Measurements from ENCODE around the gene AMACR. TPM values are rescaled to one million over a fixed set of nuclear protein-coding genes. Genes with fewer than 3 reads are reported as not detected.

AMACR gene
- total RNA-seq, 1 donor from 2014 or later: 29.3 TPM

DNA sequence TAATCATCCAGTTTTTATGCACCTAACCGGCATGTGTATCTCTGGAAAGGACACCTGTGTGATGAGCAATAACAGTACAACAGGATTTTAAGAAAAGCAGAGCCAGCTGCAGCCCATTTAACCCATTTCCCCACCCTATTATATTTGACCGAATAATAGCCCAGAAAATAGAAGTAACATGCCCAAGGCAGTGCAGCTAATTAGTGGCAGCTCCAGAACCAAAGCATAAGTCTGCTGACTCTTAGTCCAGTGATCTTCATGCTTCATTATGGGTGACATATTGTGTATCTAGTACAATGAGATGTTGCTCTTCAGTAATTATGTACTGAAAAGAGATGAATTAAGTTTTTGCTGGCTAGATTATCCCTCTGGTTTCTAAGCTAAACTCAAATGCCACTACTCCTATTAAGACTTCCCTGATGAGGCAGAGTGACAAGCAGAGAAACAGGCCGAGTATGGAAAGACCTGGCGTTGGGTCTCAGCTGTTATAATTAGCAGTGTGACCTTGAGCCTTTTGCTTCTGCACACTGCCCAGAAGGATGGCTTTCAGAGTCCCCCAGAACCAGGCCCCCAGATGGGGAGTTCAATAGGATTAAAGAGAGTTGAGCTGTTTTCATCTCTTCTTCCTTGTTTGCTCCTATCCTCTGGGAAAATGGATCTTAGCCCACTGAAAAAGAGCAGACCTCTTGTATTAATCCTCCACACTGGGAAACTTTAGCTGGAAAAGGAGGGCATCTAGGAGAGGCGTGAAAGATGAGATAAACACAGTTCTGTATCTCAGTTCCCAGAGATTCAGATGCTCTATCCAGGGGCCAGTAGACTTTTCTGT, 45.9 kb upstream of the AMACR start:
- H3K4me1 Mint-ChIP-seq (ENCODE audit: unreplicated experiment): peaks cover 29% of the 10 kb centered on the region
- H3K9me3 Mint-ChIP-seq (ENCODE audit: unreplicated experiment): no peaks in the 10 kb centered on the region
- no peak overlapping the region for H3K27ac Mint-ChIP-seq (ENCODE audit: unreplicated experiment)
- peaks cover 1% of the 10 kb centered on the region for H3K27me3 Mint-ChIP-seq (ENCODE audit: unreplicated experiment)
- peaks cover 9% of the 10 kb centered on the region for H3K36me3 Mint-ChIP-seq (ENCODE audit: low read depth, unreplicated experiment)
- TF ChIP-seq, protein P1, sequence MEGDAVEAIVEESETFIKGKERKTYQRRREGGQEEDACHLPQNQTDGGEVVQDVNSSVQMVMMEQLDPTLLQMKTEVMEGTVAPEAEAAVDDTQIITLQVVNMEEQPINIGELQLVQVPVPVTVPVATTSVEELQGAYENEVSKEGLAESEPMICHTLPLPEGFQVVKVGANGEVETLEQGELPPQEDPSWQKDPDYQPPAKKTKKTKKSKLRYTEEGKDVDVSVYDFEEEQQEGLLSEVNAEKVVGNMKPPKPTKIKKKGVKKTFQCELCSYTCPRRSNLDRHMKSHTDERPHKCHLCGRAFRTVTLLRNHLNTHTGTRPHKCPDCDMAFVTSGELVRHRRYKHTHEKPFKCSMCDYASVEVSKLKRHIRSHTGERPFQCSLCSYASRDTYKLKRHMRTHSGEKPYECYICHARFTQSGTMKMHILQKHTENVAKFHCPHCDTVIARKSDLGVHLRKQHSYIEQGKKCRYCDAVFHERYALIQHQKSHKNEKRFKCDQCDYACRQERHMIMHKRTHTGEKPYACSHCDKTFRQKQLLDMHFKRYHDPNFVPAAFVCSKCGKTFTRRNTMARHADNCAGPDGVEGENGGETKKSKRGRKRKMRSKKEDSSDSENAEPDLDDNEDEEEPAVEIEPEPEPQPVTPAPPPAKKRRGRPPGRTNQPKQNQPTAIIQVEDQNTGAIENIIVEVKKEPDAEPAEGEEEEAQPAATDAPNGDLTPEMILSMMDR (IDR thresholded peaks at IDR 0.05; ENCODE audit: unreplicated experiment): no peak
- H3K4me3 Mint-ChIP-seq (ENCODE audit: unreplicated experiment): no peak overlapping the region
- no peak for DNase-seq (ENCODE audit: low spot score)

DNA sequence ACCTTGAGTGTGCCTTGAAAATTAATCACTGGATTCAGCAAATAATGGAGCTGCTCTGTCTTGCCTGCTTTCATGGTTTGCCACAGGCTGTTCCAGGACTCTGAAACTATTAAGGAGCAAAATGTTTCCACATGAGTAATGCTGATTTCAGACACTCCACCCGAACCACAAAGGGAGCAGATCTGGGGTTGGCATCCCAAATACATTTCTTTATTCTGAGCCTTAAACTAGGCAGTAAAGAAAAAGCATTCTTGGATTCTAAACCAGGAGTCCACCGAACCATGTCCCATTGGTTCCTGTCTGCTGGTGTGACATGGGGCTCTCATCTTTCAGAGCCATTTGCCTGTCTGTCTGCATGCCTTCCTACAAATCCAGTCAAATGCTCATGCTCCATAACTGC, 45.3 kb upstream of the AMACR start:
- H3K9me3 Mint-ChIP-seq (ENCODE audit: unreplicated experiment): no peaks in the 10 kb centered on the region
- TF ChIP-seq, protein P1 (IDR thresholded peaks at IDR 0.05; ENCODE audit: unreplicated experiment): no peak
- H3K4me3 Mint-ChIP-seq (ENCODE audit: unreplicated experiment): no peak overlapping the region

DNA sequence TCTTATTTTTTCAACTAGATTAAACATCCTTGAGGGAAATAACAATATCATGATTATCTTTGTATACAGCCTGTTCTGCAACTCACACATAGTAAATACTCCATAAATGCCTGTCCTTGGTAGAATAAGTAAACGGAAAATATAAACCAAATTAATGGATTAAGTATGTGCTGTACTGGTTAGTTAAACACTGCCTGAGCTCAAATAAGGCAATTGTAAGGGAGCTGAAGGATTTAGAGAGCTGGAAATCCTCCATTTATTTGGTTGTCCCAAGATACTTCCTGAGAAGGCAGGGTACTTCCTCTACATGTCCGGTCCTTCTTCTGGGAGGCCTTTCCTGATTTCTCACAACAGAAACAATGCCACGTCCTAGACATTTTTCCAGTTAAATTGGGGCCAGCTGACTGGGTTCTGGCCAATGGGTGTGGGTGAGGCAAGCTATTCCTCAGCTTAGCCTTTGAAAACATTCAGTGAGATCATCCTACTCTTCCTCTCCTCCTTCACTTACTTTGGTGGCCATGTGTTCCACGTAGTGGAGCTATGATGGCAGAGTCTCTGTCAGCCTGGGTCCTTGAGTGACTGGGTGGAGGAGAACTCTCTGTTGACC, 43.6 kb upstream of the AMACR start:
- peak; percentile 33 for DNase-seq (ENCODE audit: low spot score)
- peaks cover 13% of the 10 kb centered on the region for H3K36me3 Mint-ChIP-seq (ENCODE audit: low read depth, unreplicated experiment)
- TF ChIP-seq, protein P1 (IDR thresholded peaks at IDR 0.05; ENCODE audit: unreplicated experiment): no peak
- no peaks in the 10 kb centered on the region for H3K9me3 Mint-ChIP-seq (ENCODE audit: unreplicated experiment)
- no peak overlapping the region for H3K4me3 Mint-ChIP-seq (ENCODE audit: unreplicated experiment)
- peaks cover 39% of the 10 kb centered on the region for H3K4me1 Mint-ChIP-seq (ENCODE audit: unreplicated experiment)
- H3K27me3 Mint-ChIP-seq (ENCODE audit: unreplicated experiment): peaks cover 1% of the 10 kb centered on the region
- H3K27ac Mint-ChIP-seq (ENCODE audit: unreplicated experiment): peak overlapping the region; percentile 97

More for the DNA sequence above, 45.3 kb upstream of the AMACR start:
- no peak overlapping the region for H3K27ac Mint-ChIP-seq (ENCODE audit: unreplicated experiment)
- peaks cover 33% of the 10 kb centered on the region for H3K4me1 Mint-ChIP-seq (ENCODE audit: unreplicated experiment)
- no peak for DNase-seq (ENCODE audit: low spot score)
- H3K36me3 Mint-ChIP-seq (ENCODE audit: low read depth, unreplicated experiment): peaks cover 10% of the 10 kb centered on the region
- peaks cover 1% of the 10 kb centered on the region for H3K27me3 Mint-ChIP-seq (ENCODE audit: unreplicated experiment)

DNA sequence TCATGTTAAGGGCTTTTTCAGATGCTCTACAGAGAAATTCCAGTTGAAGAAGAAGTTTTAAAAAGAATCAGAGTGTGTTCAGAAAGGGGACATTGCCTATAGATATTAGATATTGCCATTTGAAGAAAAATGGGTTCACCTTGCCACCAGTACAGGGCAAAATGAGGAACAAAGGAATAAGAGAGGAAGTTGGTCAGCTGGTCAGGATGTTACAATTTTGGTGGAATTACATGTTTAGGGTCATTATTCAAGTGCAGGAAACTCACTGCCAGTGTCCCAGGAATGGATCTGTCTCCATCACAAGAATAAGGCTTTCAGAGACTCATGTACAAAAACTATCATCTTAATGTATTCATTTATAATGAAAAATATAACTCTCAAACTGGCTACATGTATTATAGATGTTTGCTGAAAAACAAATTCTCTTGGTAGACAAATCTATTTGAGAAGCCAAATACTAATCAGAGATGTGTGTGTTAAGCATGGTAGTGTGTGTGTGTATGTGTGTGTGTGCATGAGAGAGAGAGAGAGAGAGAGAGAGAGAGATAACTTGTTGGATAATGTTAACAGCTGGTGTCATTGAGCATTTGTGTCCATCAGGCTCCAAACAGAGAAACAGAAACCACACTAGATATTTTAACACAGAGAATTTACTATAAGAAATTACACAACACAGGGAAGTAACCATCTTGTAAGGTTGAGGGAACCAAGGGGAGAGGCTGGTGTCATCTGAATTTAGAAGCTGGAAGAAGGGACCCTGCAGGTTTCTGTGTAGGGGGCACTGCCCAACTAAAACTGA, 40.1 kb upstream of the AMACR start:
- peak overlapping the region; percentile 34 for H3K27ac Mint-ChIP-seq (ENCODE audit: unreplicated experiment)
- peaks cover 42% of the 10 kb centered on the region for H3K4me1 Mint-ChIP-seq (ENCODE audit: unreplicated experiment)
- TF ChIP-seq, protein P1 (IDR thresholded peaks at IDR 0.05; ENCODE audit: unreplicated experiment): no peak
- H3K36me3 Mint-ChIP-seq (ENCODE audit: low read depth, unreplicated experiment): peaks cover 13% of the 10 kb centered on the region
- H3K4me3 Mint-ChIP-seq (ENCODE audit: unreplicated experiment): no peak overlapping the region
- DNase-seq (ENCODE audit: low spot score): no peak
- H3K27me3 Mint-ChIP-seq (ENCODE audit: unreplicated experiment): peaks cover 1% of the 10 kb centered on the region
- H3K9me3 Mint-ChIP-seq (ENCODE audit: unreplicated experiment): no peaks in the 10 kb centered on the region
